Spinal cord (tissue), 4 donors: ENCODE measurements around the gene ACOT2. TPM values are rescaled to one million over a fixed set of nuclear protein-coding genes. Genes with fewer than 3 reads are reported as not detected.

Source experiments
- polyA plus RNA-seq, 2 donors: library from polyadenylated mRNA; unstranded; fragments of 120-200 nt; gene quantifications; one replicate each; pipeline ENCODE4 v1.2.1, GENCODE V29; 2013; ENCODE audit not compliant: insufficient read length in 2 of 2
- total RNA-seq, 2 donors: library from RNA; depleted of rRNA in 1 of 2; stranded (reverse); fragments of 120-200 nt in 1 of 2; fragments of >200 nt in 1 of 2; gene quantifications; one replicate each; pipeline versions ENCODE4 v1.2.3 to v1.2.4, GENCODE V29; 2013 to 2014

Gene ACOT2
- total and polyA plus RNA-seq, 4 donors = 29.7 to 41.6 (median 38.0) TPM

Other genes starting within 250 kb of the ACOT2 start
- gene NUMB, start 110.7 kb upstream of the ACOT2 start, total RNA-seq = 10 to 100 TPM; 28.3 to 30.0 TPM
- gene NUMB, start 110.7 kb upstream of the ACOT2 start, polyA plus RNA-seq = 10 to 100 TPM; 34.5 to 48.0 TPM
- gene RIOX1, start 78.3 kb upstream of the ACOT2 start, total RNA-seq = 10 to 100 TPM; 10.9 to 13.4 TPM
- gene RIOX1, start 78.3 kb upstream of the ACOT2 start, polyA plus RNA-seq = 10 to 100 TPM; 13.4 to 15.7 TPM
- gene ACOT1, start 32.1 kb upstream of the ACOT2 start, total RNA-seq = 1 to 10 TPM; 6.6 to 8.1 TPM
- gene ACOT1, start 32.1 kb upstream of the ACOT2 start, polyA plus RNA-seq = 1 to 10 TPM; 2.0 to 7.5 TPM
- gene HEATR4, start 10.3 kb upstream of the ACOT2 start, total RNA-seq = 1 to 10 TPM; 1.3 to 1.4 TPM
- 1 to 10 TPM; 2.6 to 6.2 TPM for gene HEATR4, start 10.3 kb upstream of the ACOT2 start, polyA plus RNA-seq
- gene ACOT4, start 22.7 kb downstream of the ACOT2 start, total RNA-seq = 1 to 10 TPM; 1.1 to 1.5 TPM
- 1 to 10 TPM; 1.3 to 1.8 TPM for gene ACOT4, start 22.7 kb downstream of the ACOT2 start, polyA plus RNA-seq
- under 1 TPM in 1 of 2 donors, not detected in 1; 0.11 TPM for gene ACOT6, start 43.3 kb downstream of the ACOT2 start, total RNA-seq
- gene ACOT6, start 43.3 kb downstream of the ACOT2 start, polyA plus RNA-seq = 1 to 10 TPM in 1 of 2 donors, under 1 TPM in 1; 0.24 to 1.3 TPM
- 10 to 100 TPM; 23.9 to 26.0 TPM for gene DNAL1, start 75.8 kb downstream of the ACOT2 start, total RNA-seq
- 10 to 100 TPM; 15.4 to 16.5 TPM for gene DNAL1, start 75.8 kb downstream of the ACOT2 start, polyA plus RNA-seq
- 100 to 1,000 TPM in 1 of 2 donors, 10 to 100 TPM in 1; 39.5 to 105 TPM for gene PNMA1, start 145.2 kb downstream of the ACOT2 start, total RNA-seq
- 100 to 1,000 TPM; 273 to 282 TPM for gene PNMA1, start 145.2 kb downstream of the ACOT2 start, polyA plus RNA-seq